Measurements from ENCODE around the gene KCNK5.

Gene KCNK5

GRCh38 chr6:39210450-39210849 is 18.8 kb downstream of the KCNK5 start:
- TF ChIP-seq POLR2AphosphoS5 (IDR thresholded peaks at IDR 0.05; ENCODE audit: low read depth, low read length) (no peak), SIN3A (IDR thresholded peaks at IDR 0.05; ENCODE audit: borderline replicate concordance, insufficient read depth, low read length) (no peak), REST (IDR thresholded peaks at IDR 0.05; ENCODE audit: insufficient read depth in 1 of 2, low read depth in 2 of 2, low read length in 2 of 2) (no peak), TAF1 (IDR thresholded peaks at IDR 0.05; ENCODE audit: borderline replicate concordance, insufficient read depth, low read length) (no peak), FOXP2 (optimal IDR thresholded peaks at IDR 0.05; ENCODE audit: borderline replicate concordance, extremely low read depth, extremely low read length, insufficient read depth) (no peak)

GRCh38 chr6:39209911-39210310 is 19.4 kb downstream of the KCNK5 start:
- TF ChIP-seq TAF1 (IDR thresholded peaks at IDR 0.05; ENCODE audit: borderline replicate concordance, insufficient read depth, low read length) (no peak), REST (IDR thresholded peaks at IDR 0.05; ENCODE audit: insufficient read depth in 1 of 2, low read depth in 2 of 2, low read length in 2 of 2) (no peak), POLR2AphosphoS5 (IDR thresholded peaks at IDR 0.05; ENCODE audit: low read depth, low read length) (no peak), SIN3A (IDR thresholded peaks at IDR 0.05; ENCODE audit: borderline replicate concordance, insufficient read depth, low read length) (no peak), FOXP2 (optimal IDR thresholded peaks at IDR 0.05; ENCODE audit: borderline replicate concordance, extremely low read depth, extremely low read length, insufficient read depth) (no peak)

GRCh38 chr6:39209360-39209811 is 19.9 kb downstream of the KCNK5 start:
- TF ChIP-seq POLR2AphosphoS5 (IDR thresholded peaks at IDR 0.05; ENCODE audit: low read depth, low read length) (no peak), TAF1 (IDR thresholded peaks at IDR 0.05; ENCODE audit: borderline replicate concordance, insufficient read depth, low read length) (no peak), SIN3A (IDR thresholded peaks at IDR 0.05; ENCODE audit: borderline replicate concordance, insufficient read depth, low read length) (no peak), FOXP2 (optimal IDR thresholded peaks at IDR 0.05; ENCODE audit: borderline replicate concordance, extremely low read depth, extremely low read length, insufficient read depth) (no peak), REST (IDR thresholded peaks at IDR 0.05; ENCODE audit: insufficient read depth in 1 of 2, low read depth in 2 of 2, low read length in 2 of 2) (no peak)

GRCh38 chr6:39208223-39208739 is 21.0 kb downstream of the KCNK5 start:
- TF ChIP-seq TAF1 (IDR thresholded peaks at IDR 0.05; ENCODE audit: borderline replicate concordance, insufficient read depth, low read length) (no peak), SIN3A (IDR thresholded peaks at IDR 0.05; ENCODE audit: borderline replicate concordance, insufficient read depth, low read length) (no peak), REST (IDR thresholded peaks at IDR 0.05; ENCODE audit: insufficient read depth in 1 of 2, low read depth in 2 of 2, low read length in 2 of 2) (no peak)

All from PFSK-1 (cell line).